Measurements from ENCODE around the gene ENPEP.

The ENPEP gene

DNA sequence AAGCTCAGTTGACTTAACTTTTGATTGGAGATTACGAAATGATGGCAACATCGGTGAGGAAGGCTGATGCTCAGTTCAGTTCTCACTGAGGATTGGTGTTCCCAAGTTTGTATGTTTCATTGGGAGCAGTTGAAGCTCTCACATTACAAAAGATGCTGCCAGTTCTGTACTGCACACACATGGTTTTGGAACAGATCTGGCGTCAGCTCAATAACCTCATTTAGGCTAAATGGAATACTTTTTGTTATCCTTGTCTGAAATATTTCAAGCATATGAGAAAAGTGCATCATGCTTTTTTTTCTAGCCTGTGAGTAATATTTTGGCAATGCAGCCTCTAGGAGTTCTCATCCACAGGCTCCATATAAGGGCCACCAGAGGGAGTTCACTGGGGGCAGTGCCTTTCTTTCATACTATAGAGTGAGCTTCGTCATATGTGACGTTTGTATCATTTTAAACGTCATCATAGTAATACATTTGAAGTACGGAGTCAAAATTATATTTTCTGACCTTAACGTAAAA, 4.1 kb downstream of the ENPEP start:
- Histone ChIP-seq H4K12ac (ENCODE audit: low read depth, low read length) (no peak overlapping the region), H3K9me3 (ENCODE audit: insufficient read depth, low read depth, low read length) (no peaks in the 10 kb centered on the region), H3K79me2 (ENCODE audit: control insufficient read depth, insufficient read depth, low read length, poor library complexity) (peaks cover 5% of the 10 kb centered on the region), H3K23ac (ENCODE audit: low read length) (no peak overlapping the region), H2BK12ac (ENCODE audit: low read length) (no peak overlapping the region), H2AK5ac (ENCODE audit: low read length) (no peak overlapping the region), H3K4me2 (ENCODE audit: low read length) (peak overlapping the region; percentile 4), H3K79me1 (ENCODE audit: low read length) (peaks cover 29% of the 10 kb centered on the region), H2BK120ac (ENCODE audit: insufficient read depth, low read length, poor library complexity) (no peak overlapping the region), H4K8ac (ENCODE audit: low read depth, low read length) (no peak overlapping the region), H3K36me3 (ENCODE audit: control insufficient read depth in 1 of 2, insufficient read depth in 2 of 2, low read length in 2 of 2) (no peaks in the 10 kb centered on the region), H2AFZ (ENCODE audit: insufficient read depth, low read length, poor library complexity) (no peak overlapping the region), H3K14ac (ENCODE audit: low read length) (no peak overlapping the region), H4K91ac (ENCODE audit: low read depth, low read length) (no peak overlapping the region), H3K4me3 (ENCODE audit: low read depth, low read length) (no peak overlapping the region), H3K4me1 (ENCODE audit: control insufficient read depth in 1 of 2, insufficient read depth in 2 of 2, low read length in 2 of 2) (peaks cover 7 to 26% of the 10 kb centered on the region in 2 experiments), H2BK5ac (ENCODE audit: low read depth, low read length, poor library complexity) (no peak overlapping the region), H3K27ac (ENCODE audit: low read depth, low read length) (peak overlapping the region; percentile 88), H3K18ac (ENCODE audit: low read length) (no peak overlapping the region), H3K4ac (ENCODE audit: low read depth, low read length) (no peak overlapping the region), H3K27me3 (ENCODE audit: insufficient read depth, low read length) (no peaks in the 10 kb centered on the region), H3K9ac (ENCODE audit: low read length) (no peak overlapping the region)
- WGBS (ENCODE audit: extremely low coverage, insufficient coverage, insufficient read length), result no CpG with 5 or more reads among the region's 8 CpGs
- DNase-seq, result peak; percentile 82 to 94

DNA sequence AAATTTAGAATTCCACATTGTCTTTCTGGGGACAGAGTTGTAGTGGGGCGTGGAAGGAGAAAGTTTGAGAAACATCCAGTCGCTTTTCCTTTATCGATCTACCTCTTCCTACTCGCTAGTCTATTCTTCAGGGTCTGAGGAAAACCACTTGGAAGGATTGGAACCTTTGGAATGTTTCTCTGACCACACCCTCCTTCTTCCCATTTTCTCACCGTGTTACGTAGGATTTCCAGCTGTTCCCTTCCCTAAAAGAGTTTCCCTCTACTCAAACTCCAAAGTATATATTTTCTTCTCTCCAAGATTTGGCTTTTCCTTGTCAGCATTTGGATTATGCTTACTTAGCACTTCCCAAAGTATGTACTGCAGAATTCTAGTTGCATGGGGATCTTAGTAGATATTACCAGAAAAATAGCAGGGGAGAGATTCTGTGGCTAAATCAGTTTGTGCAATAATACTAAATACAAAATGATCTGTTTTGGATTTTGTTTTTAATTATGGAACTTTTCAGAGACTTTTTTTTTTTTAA, 4.9 kb downstream of the ENPEP start:
- H3K23ac ChIP-seq (ENCODE audit: low read length), result no peak overlapping the region
- H3K79me1 ChIP-seq (ENCODE audit: low read length), result peaks cover 27% of the 10 kb centered on the region
- no peak overlapping the region for H2AFZ ChIP-seq (ENCODE audit: insufficient read depth, low read length, poor library complexity)
- H2BK5ac ChIP-seq (ENCODE audit: low read depth, low read length, poor library complexity), result peak overlapping the region; percentile 67
- peak; percentile 20 to 57 for DNase-seq
- H3K18ac ChIP-seq (ENCODE audit: low read length), result no peak overlapping the region
- no peak overlapping the region for H3K9ac ChIP-seq (ENCODE audit: low read length)
- H3K27me3 ChIP-seq (ENCODE audit: insufficient read depth, low read length), result no peaks in the 10 kb centered on the region
- H3K4me1 ChIP-seq (ENCODE audit: control insufficient read depth in 1 of 2, insufficient read depth in 2 of 2, low read length in 2 of 2), result peaks cover 5 to 24% of the 10 kb centered on the region in 2 experiments
- peak overlapping the region; percentile 56 for H2BK120ac ChIP-seq (ENCODE audit: insufficient read depth, low read length, poor library complexity)
- H3K14ac ChIP-seq (ENCODE audit: low read length), result no peak overlapping the region
- no peaks in the 10 kb centered on the region for H3K36me3 ChIP-seq (ENCODE audit: control insufficient read depth in 1 of 2, insufficient read depth in 2 of 2, low read length in 2 of 2)
- no CpG with 5 or more reads among the region's 6 CpGs for WGBS (ENCODE audit: extremely low coverage, insufficient coverage, insufficient read length)
- no peak overlapping the region for H3K4me3 ChIP-seq (ENCODE audit: low read depth, low read length)
- H4K91ac ChIP-seq (ENCODE audit: low read depth, low read length), result no peak overlapping the region
- peak overlapping the region; percentile 36 for H3K4me2 ChIP-seq (ENCODE audit: low read length)
- H3K27ac ChIP-seq (ENCODE audit: low read depth, low read length), result peak overlapping the region; percentile 88
- H4K12ac ChIP-seq (ENCODE audit: low read depth, low read length), result no peak overlapping the region
- H2BK12ac ChIP-seq (ENCODE audit: low read length), result no peak overlapping the region
- no peak overlapping the region for H4K8ac ChIP-seq (ENCODE audit: low read depth, low read length)
- H3K4ac ChIP-seq (ENCODE audit: low read depth, low read length), result no peak overlapping the region
- no peak overlapping the region for H2AK5ac ChIP-seq (ENCODE audit: low read length)
- H3K9me3 ChIP-seq (ENCODE audit: insufficient read depth, low read depth, low read length), result no peaks in the 10 kb centered on the region
- peaks cover 5% of the 10 kb centered on the region for H3K79me2 ChIP-seq (ENCODE audit: control insufficient read depth, insufficient read depth, low read length, poor library complexity)

DNA sequence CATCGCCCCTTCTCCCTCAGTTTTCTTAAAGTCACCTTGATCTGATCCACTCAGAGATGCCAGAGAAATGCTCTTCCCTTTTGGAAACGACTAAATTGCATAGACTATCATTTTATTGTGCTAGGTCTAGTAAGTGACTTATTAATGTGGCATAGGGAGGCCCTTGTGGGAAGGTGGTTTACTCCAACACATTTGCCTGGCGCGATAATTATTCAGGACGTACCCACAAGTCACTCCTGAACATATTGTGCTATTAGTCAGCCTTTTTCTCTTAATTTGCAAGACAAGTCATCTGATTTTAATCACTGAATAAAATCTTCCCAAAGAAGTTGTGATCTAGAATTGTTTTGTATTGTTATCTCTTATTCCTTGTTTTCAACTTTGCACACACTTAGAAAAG, 7.6 kb downstream of the ENPEP start:
- no peak overlapping the region for H3K4me2 ChIP-seq (ENCODE audit: low read length)
- peaks cover 24% of the 10 kb centered on the region for H3K79me1 ChIP-seq (ENCODE audit: low read length)
- H4K91ac ChIP-seq (ENCODE audit: low read depth, low read length), result no peak overlapping the region
- H3K4ac ChIP-seq (ENCODE audit: low read depth, low read length), result peak overlapping the region; percentile 72
- H3K18ac ChIP-seq (ENCODE audit: low read length), result no peak overlapping the region
- H3K79me2 ChIP-seq (ENCODE audit: control insufficient read depth, insufficient read depth, low read length, poor library complexity), result no peaks in the 10 kb centered on the region
- no peak for DNase-seq
- H2BK120ac ChIP-seq (ENCODE audit: insufficient read depth, low read length, poor library complexity), result peak overlapping the region; percentile 33
- no peaks in the 10 kb centered on the region for H3K27me3 ChIP-seq (ENCODE audit: insufficient read depth, low read length)
- no peak overlapping the region for H2AFZ ChIP-seq (ENCODE audit: insufficient read depth, low read length, poor library complexity)
- no peaks in the 10 kb centered on the region for H3K9me3 ChIP-seq (ENCODE audit: insufficient read depth, low read depth, low read length)
- peak overlapping the region; percentile 22 for H2AK5ac ChIP-seq (ENCODE audit: low read length)
- no peak overlapping the region for H3K9ac ChIP-seq (ENCODE audit: low read length)
- H2BK12ac ChIP-seq (ENCODE audit: low read length), result no peak overlapping the region
- H3K4me1 ChIP-seq (ENCODE audit: control insufficient read depth in 1 of 2, insufficient read depth in 2 of 2, low read length in 2 of 2), result peaks cover 0 to 22% of the 10 kb centered on the region in 2 experiments
- H3K14ac ChIP-seq (ENCODE audit: low read length), result no peak overlapping the region
- H3K23ac ChIP-seq (ENCODE audit: low read length), result no peak overlapping the region
- no CpG with 5 or more reads among the region's 5 CpGs for WGBS (ENCODE audit: extremely low coverage, insufficient coverage, insufficient read length)
- H4K12ac ChIP-seq (ENCODE audit: low read depth, low read length), result no peak overlapping the region
- peak overlapping the region; percentile 26 for H2BK5ac ChIP-seq (ENCODE audit: low read depth, low read length, poor library complexity)
- no peak overlapping the region for H3K4me3 ChIP-seq (ENCODE audit: low read depth, low read length)
- no peak overlapping the region for H3K27ac ChIP-seq (ENCODE audit: low read depth, low read length)
- no peak overlapping the region for H4K8ac ChIP-seq (ENCODE audit: low read depth, low read length)
- no peaks in the 10 kb centered on the region for H3K36me3 ChIP-seq (ENCODE audit: control insufficient read depth in 1 of 2, insufficient read depth in 2 of 2, low read length in 2 of 2)

DNA sequence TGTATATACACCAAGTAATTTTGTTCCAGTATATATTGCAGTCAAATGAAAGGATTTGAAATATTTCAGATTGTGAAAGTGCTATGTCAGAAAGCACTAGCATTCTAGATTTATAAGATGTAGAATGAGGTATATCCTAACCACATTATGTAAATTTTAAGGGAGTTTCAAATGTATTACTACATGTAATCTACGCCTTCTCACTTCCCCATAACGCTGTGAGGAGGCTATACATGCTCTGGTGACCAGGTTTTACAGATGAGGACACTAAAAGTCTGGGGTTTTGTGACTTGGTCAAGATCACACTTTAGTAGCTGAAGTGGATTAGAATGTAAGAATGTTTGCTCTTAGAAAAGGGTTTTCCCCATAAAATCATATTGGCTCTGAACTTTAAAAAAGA, 8.1 kb downstream of the ENPEP start:
- peak overlapping the region; percentile 78 for H3K27ac ChIP-seq (ENCODE audit: low read depth, low read length)
- H3K9ac ChIP-seq (ENCODE audit: low read length), result no peak overlapping the region
- no CpG with 5 or more reads among the region's 2 CpGs for WGBS (ENCODE audit: extremely low coverage, insufficient coverage, insufficient read length)
- H2BK5ac ChIP-seq (ENCODE audit: low read depth, low read length, poor library complexity), result peak overlapping the region; percentile 93
- H4K12ac ChIP-seq (ENCODE audit: low read depth, low read length), result no peak overlapping the region
- no peak overlapping the region for H3K4me3 ChIP-seq (ENCODE audit: low read depth, low read length)
- no peak overlapping the region for H2BK12ac ChIP-seq (ENCODE audit: low read length)
- no peak overlapping the region for H3K18ac ChIP-seq (ENCODE audit: low read length)
- peak overlapping the region; percentile 72 for H2BK120ac ChIP-seq (ENCODE audit: insufficient read depth, low read length, poor library complexity)
- peak in 1 of 2 donors; percentile 44 for DNase-seq
- no peak overlapping the region for H3K4ac ChIP-seq (ENCODE audit: low read depth, low read length)
- H3K36me3 ChIP-seq (ENCODE audit: control insufficient read depth in 1 of 2, insufficient read depth in 2 of 2, low read length in 2 of 2), result no peaks in the 10 kb centered on the region
- H2AK5ac ChIP-seq (ENCODE audit: low read length), result no peak overlapping the region
- no peak overlapping the region for H3K4me2 ChIP-seq (ENCODE audit: low read length)
- no peaks in the 10 kb centered on the region for H3K79me2 ChIP-seq (ENCODE audit: control insufficient read depth, insufficient read depth, low read length, poor library complexity)
- H3K4me1 ChIP-seq (ENCODE audit: control insufficient read depth in 1 of 2, insufficient read depth in 2 of 2, low read length in 2 of 2), result peaks cover 0 to 22% of the 10 kb centered on the region in 2 experiments
- H3K27me3 ChIP-seq (ENCODE audit: insufficient read depth, low read length), result no peaks in the 10 kb centered on the region
- H3K14ac ChIP-seq (ENCODE audit: low read length), result no peak overlapping the region
- peak overlapping the region; percentile 62 for H4K91ac ChIP-seq (ENCODE audit: low read depth, low read length)
- H3K23ac ChIP-seq (ENCODE audit: low read length), result no peak overlapping the region
- H4K8ac ChIP-seq (ENCODE audit: low read depth, low read length), result peak overlapping the region; percentile 28
- H3K9me3 ChIP-seq (ENCODE audit: insufficient read depth, low read depth, low read length), result no peaks in the 10 kb centered on the region
- H3K79me1 ChIP-seq (ENCODE audit: low read length), result peaks cover 26% of the 10 kb centered on the region
- no peak overlapping the region for H2AFZ ChIP-seq (ENCODE audit: insufficient read depth, low read length, poor library complexity)

Measured in trophoblast cell (in vitro differentiated cells and primary cell).